Right atrium auricular region (tissue), 2 donors: ENCODE results near the gene DUSP2. TPM values are rescaled to one million over a fixed set of nuclear protein-coding genes. Genes with fewer than 3 reads are reported as not detected.

Experiments
- DNase-seq: peaks from one replicate; pipeline ENCODE4 v3.0.0-alpha.2; 2019; ENCODE audit warnings: low spot score
- H3K27ac ChIP-seq, 2 donors: fragments of 200-600 bp; sonication (generic); 1 replicate in 1 of 2; 2 replicates in 1 of 2; pipeline ENCODE4 v1.5.1; 2016 to 2019
- H3K27me3 ChIP-seq, 2 donors: fragments of 200-600 bp; sonication (generic); one replicate each; pipeline versions ENCODE4 v1.5.1 to v1.6.0; 2017 to 2019
- H3K36me3 ChIP-seq: fragments of 200-600 bp; sonication (generic); one replicate; pipeline ENCODE4 v1.5.1; 2016
- H3K4me1 ChIP-seq, 2 donors: fragments of 200-600 bp; sonication (generic); one replicate each; pipeline versions ENCODE4 v1.5.1 to v1.6.0; 2017 to 2019
- H3K4me3 ChIP-seq, 2 donors: fragments of 200-600 bp; sonication (generic); 1 replicate in 1 of 2; 2 replicates in 1 of 2; pipeline ENCODE4 v1.5.1; 2017 to 2019; ENCODE audit warnings: mild to moderate bottlenecking in 1 of 2, moderate library complexity in 1 of 2
- H3K9me3 ChIP-seq, 2 donors: fragments of 200-600 bp; sonication (generic); one replicate each; pipeline ENCODE4 v1.5.1; 2019
- CTCF ChIP-seq, 2 donors: fragments of 200-600 bp; sonication (generic); IDR thresholded peaks; one replicate each; pipeline ENCODE4 v1.5.1; 2019; ENCODE audit warnings: antibody characterized with exemption in 2 of 2
- total RNA-seq, 2 donors: library from RNA; depleted of rRNA; stranded (reverse); fragments of >200 nt; gene quantifications; one replicate each; pipeline ENCODE4 v1.1.0, GENCODE V29; 2016

DUSP2 gene
- total RNA-seq, 2 donors from 2014 or later, result 4.0 to 9.0 TPM

GRCh38 chr2:96108151-96108540 is 37.1 kb downstream of the DUSP2 start:
- no peak overlapping the region for H3K4me3 ChIP-seq
- peaks cover 0 to 11% of the 10 kb centered on the region in 2 donors for H3K9me3 ChIP-seq
- no peak for DNase-seq
- no peak for TF ChIP-seq CTCF (IDR thresholded peaks at IDR 0.05)
- no peaks in the 10 kb centered on the region for H3K27me3 ChIP-seq
- H3K4me1 ChIP-seq, result peaks cover 0 to 46% of the 10 kb centered on the region in 2 donors
- no peaks in the 10 kb centered on the region for H3K36me3 ChIP-seq
- peak overlapping the region in 1 of 2 donors; percentile 65 for H3K27ac ChIP-seq

DNA sequence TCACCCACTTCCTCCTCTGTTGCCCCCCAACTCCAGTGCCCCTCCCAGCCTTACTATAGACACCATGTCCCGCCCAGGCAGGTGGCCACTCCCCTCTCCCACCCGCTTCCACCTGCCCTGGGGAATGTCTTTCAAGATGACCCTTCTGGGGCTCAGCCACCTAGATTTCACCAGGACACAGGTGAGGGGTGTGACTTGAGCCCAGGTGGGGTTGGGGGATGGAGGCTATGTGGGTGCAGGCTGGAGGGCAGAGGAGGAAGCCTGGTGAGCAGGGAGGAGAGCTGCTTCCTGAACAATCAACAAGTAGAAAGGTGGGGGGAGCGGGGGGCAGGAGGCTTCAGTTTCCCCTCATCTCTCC is 37.6 kb downstream of the DUSP2 start:
- Histone ChIP-seq H3K4me1 (peaks cover 0 to 50% of the 10 kb centered on the region in 2 donors), H3K27me3 (no peaks in the 10 kb centered on the region), H3K4me3 (no peak overlapping the region), H3K27ac (no peak overlapping the region), H3K9me3 (peaks cover 0 to 11% of the 10 kb centered on the region in 2 donors), H3K36me3 (no peaks in the 10 kb centered on the region)
- TF ChIP-seq CTCF (IDR thresholded peaks at IDR 0.05), result no peak
- DNase-seq, result no peak

DNA sequence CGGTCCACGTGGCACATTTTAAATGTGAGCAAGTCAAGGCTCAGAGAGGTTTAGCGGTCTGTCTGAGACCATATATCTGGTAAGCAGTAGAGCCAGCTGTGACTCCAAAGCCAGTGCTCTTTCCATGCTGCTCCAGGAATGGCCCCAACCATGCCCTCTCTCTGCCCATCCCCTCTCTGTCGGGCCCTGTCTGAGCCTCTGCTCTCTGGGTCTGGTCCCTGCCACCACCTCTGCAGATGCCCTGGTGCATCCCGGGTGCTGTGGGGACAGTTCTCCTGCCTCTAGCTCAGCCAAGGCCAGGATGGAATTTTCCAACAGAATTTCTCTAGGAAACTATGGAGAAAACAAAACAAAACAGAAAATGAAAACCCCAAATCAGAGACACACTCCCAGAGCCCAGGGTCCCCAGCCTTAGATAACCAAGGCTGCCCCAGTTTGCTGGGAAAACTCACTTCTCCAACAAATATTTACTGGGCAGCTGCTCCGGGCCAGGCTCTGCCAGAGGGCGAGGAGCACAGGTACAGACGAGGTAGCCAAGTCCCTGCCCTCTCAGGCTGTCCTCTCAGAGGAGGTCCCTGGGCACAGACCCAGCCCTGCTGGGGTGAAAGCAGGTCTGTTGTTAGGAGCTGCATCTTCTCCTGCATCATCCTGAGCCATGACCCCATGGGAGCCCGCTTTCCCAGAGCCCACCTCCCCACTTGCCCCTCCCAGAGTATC is 38.1 kb downstream of the DUSP2 start:
- Histone ChIP-seq H3K27ac (no peak overlapping the region), H3K36me3 (no peaks in the 10 kb centered on the region), H3K4me1 (peaks cover 0 to 50% of the 10 kb centered on the region in 2 donors), H3K27me3 (no peaks in the 10 kb centered on the region), H3K4me3 (no peak overlapping the region), H3K9me3 (peaks cover 0 to 11% of the 10 kb centered on the region in 2 donors)
- TF ChIP-seq CTCF (IDR thresholded peaks at IDR 0.05), result no peak
- DNase-seq, result no peak

DNA sequence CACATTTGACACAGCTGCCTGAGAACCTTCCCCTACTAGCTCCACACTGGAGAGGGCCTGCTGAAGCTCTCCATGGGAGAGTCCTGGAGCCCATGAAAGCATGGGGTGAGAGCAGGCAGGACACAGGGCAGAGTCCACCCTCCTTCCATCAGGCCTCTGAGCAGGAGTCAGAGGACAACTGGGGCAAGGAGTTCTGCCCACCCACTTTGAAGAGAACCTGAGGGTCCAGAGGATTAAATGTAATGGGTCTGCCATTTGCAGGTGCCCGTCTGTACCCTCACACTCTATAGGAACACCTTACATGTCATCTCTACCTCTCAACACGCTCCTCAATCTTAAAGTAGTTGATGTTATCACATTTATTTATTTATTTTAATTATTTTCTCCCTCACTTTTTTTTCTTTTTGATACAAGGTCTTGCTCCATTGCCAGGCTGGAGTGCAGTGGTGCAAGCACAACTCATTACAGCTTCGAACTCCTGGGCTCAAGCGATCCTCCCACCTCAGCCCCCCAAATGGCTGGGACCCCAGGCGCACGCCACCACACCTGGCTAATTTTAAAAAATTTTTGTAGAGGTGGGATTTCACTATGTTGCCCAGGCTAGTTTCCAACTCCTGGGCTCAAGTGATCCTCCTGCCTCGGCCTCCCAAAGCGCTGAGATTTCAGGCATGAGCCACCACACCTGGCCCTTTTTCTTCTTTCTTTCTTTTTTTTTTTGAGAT is 39.1 kb downstream of the DUSP2 start:
- no peak for DNase-seq
- no peak overlapping the region for H3K4me3 ChIP-seq
- H3K27ac ChIP-seq, result no peak overlapping the region
- H3K27me3 ChIP-seq, result no peaks in the 10 kb centered on the region
- peaks cover 0 to 11% of the 10 kb centered on the region in 2 donors for H3K9me3 ChIP-seq
- H3K4me1 ChIP-seq, result peaks cover 0 to 50% of the 10 kb centered on the region in 2 donors
- no peaks in the 10 kb centered on the region for H3K36me3 ChIP-seq
- TF ChIP-seq CTCF (IDR thresholded peaks at IDR 0.05), result no peak

DNA sequence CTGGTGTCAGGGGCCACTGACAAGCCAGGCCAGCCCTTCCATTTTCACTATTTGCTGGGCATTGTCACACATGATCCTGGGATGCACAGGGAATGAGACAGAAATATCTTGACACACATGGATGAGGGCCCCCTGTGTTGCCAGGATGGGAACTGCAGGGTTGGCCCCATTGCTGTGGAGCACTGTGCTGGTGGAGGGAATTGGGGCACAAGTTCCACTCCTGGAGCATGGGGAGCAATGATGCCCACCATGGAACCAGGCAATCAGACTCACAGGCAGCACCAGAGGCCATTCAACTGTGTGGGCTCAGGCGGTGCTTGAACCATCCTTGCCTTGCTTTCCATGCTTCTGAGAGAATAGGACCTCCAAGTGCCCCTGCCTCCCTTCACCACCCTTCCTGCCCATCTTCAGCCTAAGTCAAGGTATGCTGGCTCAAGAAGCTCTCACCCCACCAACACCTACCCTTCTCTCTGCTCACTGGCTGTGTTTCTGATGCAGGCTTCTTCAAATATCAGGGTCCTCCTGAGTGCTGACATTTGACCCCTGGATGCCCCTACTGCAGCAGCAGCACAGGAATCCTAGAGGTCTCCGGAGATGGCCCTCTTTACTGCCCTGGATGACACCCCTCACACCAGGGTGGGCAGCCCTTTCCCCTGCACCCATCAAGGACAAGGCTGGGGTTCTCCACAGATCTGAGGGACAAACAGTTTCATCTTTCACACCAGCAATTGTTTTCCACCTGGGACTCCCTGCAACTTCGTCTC is 39.9 kb downstream of the DUSP2 start:
- Histone ChIP-seq H3K4me1 (peaks cover 0 to 50% of the 10 kb centered on the region in 2 donors), H3K27ac (no peak overlapping the region), H3K9me3 (peaks cover 0 to 11% of the 10 kb centered on the region in 2 donors), H3K4me3 (no peak overlapping the region), H3K27me3 (no peaks in the 10 kb centered on the region), H3K36me3 (no peaks in the 10 kb centered on the region)
- DNase-seq, result no peak
- TF ChIP-seq CTCF (IDR thresholded peaks at IDR 0.05), result no peak
